ENCODE data around the gene IFI30.
"Not testable (repeated sequence)": the region's sequence is repeated elsewhere in the genome, so short reads cannot be mapped to it uniquely, and the experiment has no call there.

Gene IFI30

DNA sequence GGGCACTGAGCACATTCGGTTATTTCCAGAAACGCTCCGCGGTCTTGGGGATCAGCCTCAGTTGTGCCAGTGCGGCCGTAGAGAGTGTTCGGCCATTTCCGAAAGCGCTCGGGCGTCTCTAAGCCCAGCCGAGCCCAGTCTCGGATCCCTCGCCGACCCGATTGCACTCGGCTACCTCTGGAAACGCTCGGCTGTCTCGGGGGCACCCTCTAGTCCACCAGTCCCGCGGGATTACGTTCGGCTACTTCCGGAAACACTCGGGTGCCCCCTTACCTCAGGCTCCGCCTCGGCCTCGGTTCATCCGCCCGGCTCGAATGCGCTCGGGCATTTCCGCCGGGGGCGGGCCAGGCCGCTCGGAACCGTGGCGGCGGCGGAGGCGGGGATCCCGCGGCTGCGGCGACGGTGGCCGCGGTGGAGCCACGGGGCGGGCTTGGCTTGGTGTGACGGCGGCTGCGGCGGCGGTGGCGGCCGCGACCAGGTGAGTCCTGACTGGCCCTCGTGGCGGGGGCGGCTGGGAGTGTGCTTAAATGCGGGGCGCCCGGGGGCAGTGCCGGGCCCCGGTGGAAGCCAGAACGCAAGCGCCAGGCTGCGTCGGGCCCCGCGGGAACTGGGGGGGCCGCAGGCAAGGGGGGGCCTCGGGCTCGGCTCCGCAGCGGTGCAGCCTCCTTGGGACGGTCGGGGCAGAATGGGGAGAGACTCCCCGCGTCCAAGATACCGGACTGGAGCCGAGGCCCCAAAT is 20.6 kb upstream of the IFI30 start, which contains the start of gene PIK3R2:
TSS of gene PIK3R2 (plus strand) at position 347 of the 739 bp plus-strand sequence. CDS start 2,717 bp downstream, outside the sequence.
- peak; percentile 99 for DNase-seq (ENCODE audit: low spot score)

DNA sequence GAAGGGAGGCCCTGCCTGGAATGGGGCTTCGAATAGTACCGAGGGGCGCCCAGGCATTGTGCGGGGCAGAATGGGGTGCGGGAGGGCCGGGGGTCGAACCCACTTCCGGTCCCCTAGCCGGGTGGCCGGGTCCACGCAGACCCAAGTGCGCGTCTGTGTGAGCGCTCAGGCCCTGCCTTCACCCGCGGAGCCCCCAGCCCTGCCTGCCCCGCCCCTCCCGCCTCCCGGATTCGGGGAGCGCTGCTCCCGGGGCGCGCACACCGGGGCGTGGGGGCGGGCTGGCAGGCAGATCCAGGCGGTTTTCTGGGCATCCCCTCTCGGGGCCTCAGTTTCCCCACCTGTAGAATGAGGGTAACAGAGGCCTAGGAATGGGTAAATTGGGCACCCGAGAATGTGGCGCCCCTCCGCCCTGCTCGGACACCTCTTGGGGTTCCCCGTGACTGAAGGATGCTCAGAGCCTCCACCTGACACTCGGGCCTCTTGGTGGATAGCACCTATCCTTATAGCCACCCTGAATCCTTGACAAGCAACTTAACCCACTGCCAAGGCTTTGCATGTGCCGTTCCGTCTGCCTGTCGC is 20.0 kb upstream of the IFI30 start:
- no peak for DNase-seq (ENCODE audit: low spot score)

DNA sequence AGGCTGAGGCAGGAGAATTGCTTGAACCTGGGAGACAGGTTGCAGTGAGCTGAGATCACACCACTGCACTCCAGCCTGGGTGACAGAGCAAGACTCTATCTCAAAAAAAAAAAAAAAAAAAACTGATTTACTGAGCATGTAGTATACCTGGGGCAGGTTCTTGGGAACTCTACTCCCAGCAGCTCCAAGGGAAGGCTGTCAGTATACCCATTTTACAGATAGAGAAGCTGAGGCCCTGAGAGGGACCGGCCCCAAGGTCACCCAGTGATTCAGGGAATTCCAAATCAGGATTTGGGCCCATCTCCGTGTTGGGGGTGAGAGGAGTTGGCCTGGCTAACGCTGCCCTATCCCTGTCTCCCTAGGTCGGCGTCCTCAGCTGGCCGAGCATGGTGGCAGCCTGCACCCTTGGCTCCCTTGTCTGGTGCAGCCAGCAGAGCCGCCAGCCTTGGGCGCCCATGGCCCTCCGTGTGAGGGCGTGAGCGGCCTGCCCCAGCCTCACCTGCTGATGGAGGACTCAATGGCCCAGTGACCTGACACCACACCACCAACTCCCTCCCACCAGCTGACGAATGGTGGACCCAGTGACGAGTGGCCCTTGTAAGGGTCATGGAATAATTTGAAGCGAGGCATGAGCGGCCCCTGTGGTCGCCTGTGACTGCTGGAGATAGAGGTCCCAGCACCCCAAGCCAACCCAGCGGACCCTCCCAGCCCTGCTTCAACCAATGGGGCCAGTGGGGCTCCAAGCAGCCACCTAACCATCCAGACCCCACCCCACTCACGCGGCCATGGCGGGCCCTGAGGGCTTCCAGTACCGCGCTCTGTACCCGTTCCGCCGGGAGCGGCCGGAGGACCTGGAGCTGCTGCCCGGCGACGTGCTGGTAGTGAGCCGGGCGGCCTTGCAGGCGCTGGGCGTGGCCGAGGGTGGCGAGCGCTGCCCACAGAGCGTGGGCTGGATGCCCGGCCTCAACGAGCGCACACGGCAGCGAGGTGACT is 18.2 kb upstream of the IFI30 start:
- DNase-seq (ENCODE audit: low spot score) = no peak

DNA sequence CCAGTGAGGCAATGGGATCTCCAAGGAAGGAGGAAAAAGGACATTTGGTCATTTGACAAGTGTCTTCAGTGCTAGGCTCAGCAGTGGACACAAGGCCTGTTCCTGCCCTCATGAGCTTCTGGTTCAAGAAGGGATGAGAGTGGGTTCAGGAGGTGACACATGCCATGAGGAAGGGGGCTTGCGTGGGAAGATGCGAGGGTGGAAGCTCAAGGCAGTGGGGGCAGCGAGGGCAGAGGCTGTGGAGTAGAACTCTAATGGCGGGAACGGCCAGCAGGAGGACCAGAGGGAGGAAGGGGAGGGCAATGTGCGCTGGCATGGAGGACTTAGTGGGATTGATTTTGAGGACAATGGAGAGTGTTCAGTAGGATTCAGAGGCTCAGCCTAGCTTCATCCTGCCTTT is 17.3 kb upstream of the IFI30 start:
- no peak for DNase-seq (ENCODE audit: low spot score)

DNA sequence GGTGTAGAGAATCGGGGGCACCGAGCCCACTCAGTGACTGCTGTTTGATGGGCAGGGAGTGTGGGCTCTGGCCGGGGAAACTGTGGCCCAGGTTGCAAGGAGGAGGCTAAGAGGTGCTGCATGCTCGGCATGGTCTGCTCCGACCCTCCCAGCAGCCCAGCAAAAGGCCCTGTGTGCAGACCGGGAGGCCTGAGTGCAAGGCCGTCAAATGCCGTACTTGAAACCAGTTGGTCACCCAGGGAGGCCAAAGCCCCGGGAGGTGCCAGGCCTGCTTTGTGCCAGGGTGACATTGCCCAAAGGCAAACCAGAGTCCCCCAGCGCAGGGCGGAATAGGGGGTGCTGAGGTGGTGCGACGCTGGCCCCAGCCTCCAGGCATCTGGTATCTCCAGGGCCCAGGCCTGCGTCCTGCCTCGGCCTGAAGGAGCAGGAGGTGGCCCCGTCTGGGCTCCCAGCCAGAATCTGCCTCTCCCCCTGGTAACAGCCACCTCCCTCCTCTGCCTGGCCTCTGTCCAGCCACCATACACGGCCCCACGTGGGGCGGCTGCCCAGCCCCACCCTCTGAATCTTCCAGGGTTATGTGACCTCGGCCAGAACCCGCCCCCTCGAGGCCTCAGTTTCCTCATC is 16.7 kb upstream of the IFI30 start:
- peak; percentile 77 for DNase-seq (ENCODE audit: low spot score)

DNA sequence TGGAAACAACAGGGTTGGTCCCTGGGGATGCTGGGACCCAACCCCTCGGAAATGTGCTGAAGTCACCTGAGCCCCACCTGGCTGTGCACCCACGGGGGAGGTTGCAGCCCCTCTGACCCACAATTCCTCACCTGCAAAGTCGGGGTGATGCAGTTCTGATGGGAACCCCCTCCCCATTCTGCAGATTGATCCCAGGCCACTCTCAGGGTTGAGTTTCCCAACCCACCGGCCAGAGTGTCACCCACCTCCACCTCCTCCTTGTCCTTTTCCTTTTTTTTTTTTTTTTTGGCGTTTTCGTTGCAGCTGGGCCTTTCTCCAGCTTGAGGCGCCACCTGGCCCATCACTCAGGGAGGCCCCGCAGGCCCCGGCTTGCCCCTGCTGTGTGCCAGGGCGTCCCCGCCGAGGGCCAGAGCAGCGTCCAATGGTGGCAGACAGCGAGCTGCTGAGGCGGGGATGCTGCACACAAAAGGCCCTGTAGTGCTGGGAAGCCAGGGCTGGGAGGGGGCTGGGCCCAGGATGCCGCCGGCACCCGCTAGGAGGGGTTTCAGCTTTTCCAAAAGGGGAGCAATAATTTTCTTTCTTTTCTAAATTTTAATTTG is 16.0 kb upstream of the IFI30 start:
- DNase-seq (ENCODE audit: low spot score) = peak; percentile 88

DNA sequence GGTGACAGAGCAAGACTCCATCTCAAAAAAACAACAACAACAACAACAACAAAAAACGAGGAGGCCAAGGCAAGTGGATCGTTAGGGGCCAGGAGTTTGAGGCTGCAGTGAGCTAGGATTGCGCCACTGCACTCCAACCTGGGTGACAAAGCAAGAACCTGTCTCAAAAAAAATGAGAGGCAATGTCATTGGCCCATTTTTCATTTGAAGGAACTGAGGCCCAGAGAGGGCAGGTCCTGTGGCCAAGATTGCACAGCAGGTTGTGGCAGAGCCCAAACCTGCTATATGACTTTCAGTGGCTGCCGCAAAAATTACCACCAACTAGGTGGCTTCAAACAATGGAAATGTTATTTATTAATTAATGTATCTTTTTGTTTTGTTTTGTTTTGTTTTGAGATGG is 15.1 kb upstream of the IFI30 start:
- no peak for DNase-seq (ENCODE audit: low spot score)

DNA sequence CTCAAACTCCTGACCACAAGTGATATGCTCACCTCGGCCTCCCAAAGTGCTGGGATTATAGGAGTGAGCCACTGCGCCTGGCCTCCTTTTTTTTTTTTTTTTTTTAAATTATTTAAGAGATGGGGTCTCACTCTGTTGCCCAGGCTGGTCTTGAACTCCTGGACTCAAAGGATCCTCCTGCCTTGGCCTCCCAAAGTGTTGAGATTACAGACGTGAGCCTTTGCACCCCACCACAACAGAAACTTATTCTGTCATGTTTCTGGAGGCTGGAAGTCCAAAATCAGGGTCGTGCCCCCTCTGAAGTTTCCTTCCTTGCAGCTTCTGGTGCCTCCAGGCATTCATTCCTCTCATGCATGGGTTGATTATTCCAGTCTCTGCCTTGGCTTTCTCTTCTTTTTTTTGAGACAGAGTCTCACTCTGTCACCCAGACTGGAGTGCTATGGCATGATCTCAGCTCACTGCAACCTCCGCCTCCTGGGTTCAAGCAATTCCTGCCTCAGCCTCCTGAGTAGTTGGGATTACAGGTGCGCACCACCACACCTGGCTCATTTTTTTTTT is 14.5 kb upstream of the IFI30 start:
- DNase-seq (ENCODE audit: low spot score) = not testable (repeated sequence)

DNA sequence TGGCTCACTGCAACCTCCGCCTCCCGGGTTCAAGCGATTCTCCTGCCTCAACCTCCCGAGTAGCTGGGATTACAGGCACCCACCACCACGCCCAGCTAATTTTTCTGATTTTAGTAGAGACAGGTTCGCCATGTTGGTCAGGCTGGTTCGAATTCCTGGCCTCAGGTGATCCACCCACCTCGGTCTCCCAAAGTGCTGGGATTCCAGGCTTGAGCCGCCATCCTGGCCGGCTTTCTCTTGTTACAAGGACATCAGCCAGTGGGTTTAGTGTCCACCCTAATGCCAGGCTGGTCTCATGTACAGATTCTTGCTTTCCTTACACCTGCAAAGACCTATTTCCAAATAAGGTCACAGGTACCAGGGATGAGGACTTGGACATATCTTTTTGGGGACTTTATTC is 13.8 kb upstream of the IFI30 start:
- no peak for DNase-seq (ENCODE audit: low spot score)

DNA sequence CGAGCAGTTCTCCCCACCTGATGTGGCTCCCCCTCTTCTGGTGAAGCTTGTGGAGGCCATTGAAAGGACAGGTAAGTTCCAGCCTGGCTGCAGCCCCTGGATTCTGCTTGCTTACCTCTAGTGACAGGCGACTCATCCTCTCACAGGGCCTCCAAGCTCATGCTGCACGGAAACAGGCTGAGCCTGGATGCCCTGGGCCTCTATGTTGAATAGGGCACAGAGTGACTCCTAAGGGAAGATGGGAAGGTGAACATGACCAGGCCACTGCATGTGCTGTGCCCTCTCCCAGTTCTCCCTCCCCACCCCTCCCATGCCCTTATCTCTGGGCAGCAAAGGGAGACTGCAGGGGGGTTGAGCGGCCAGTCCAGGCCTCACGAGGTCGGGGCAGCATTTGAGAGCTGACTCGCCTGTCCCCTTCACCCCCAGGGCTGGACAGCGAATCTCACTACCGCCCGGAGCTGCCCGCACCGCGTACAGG is 13.1 kb upstream of the IFI30 start:
- no peak for DNase-seq (ENCODE audit: low spot score)

DNA sequence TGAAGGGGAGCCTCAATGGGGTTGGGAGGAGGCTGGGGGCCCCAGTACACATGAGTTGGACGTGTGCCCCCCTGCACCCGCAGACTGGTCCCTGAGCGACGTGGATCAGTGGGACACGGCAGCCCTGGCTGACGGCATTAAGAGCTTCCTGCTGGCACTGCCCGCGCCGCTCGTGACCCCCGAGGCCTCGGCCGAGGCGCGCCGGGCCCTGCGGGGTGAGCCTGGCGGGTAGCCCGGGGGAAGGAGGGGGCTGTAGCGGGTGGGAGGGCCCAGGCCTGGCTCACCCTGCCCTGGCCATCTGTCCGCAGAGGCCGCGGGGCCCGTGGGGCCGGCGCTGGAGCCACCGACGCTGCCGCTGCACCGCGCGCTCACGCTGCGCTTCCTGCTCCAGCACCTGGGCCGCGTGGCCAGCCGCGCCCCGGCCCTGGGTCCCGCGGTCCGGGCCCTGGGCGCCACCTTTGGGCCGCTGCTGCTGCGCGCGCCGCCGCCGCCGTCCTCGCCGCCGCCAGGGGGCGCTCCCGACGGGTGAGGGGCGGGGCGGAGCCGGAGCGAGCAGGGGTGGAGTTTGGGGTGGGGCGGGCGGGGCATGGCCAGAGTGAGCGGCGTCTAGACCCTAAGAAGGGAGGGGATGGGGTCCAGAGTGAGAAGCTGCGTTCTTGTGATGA is 12.5 kb upstream of the IFI30 start:
- DNase-seq (ENCODE audit: low spot score) = peak; percentile 71

DNA sequence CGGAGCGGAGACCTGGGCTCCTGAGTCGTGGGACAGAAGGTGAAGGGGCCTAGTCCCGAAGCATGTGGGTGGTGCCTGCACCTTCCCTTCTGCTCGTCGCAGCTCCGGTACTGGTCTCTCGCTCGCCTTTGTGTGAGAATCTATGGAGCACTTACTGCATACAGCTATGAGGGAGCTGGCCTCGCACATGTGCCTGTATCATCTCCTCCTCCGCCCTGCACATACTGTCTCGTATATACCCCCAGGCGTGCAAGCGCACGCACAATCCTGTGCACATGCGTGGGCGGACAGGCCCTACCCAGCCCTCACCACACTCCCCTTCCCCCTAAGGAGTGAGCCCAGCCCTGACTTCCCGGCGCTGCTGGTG is 12.0 kb upstream of the IFI30 start:
- DNase-seq (ENCODE audit: low spot score) = no peak

DNA sequence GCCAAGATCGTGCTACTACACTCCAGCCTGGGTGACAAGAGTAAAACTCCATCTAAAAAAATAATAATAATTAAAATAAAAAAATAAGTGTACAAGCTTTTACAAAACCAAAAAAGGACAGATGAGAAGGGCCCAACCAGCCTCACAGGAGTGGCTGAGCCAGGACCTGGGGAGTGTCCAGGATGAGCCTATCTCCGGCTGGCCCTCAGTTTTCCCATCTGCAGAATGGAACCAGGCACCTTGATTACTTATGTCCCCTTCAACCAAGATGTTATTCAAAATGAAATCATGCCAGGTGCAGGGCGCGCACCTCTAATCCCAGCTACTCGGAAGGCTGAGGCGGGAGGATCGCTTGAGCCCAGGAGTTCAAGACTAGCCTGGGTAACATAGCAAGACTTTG is 9.5 kb upstream of the IFI30 start:
- DNase-seq (ENCODE audit: low spot score) = no peak

DNA sequence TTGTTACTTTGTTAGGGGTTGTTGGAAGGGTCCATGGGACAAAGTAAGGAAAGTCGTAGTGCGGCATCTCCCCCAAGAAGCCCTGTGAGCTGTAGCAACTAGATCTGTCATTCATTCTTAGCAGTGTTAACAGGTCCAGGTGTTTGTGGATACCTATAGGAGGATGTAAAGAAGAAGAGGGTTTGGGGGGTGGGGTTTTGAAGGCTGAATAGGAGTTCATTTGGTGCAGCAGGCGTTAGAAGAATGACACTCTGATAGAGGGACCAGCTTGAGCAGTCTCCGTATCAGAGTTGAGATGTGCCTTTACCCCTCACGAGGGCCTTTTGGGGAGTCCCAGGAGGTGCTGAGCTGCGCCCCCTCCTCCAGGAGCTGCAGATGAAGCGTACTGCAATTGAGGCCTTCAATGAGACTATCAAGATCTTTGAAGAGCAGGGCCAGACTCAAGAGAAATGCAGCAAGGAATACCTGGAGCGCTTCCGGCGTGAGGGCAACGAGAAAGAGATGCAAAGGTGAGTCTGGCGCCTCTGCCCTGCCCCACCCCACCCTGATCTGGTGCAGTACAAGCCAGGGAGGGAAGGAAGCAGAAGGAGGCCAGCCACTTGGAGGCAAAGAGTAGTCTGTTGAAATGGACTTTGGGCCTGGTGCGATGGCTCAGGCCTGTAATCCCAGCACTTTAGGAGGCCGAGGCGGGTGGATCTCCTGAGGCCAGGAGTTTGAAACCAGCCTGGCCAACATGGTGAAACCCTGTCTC is 7.6 kb upstream of the IFI30 start:
- no peak for DNase-seq (ENCODE audit: low spot score)

DNA sequence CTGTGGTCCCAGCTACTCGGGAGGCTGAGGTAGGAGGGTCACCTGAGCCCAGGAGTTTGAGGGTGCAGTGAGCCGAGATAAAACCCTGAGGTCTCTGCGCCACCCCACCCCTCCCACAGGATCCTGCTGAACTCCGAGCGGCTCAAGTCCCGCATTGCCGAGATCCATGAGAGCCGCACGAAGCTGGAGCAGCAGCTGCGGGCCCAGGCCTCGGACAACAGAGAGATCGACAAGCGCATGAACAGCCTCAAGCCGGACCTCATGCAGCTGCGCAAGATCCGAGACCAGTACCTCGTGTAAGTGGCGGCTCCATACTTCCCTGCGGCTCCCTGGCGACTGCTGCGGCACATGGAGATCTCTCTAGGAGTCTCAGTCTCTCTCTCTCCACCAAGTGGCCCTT is 6.6 kb upstream of the IFI30 start:
- no peak for DNase-seq (ENCODE audit: low spot score)

DNA sequence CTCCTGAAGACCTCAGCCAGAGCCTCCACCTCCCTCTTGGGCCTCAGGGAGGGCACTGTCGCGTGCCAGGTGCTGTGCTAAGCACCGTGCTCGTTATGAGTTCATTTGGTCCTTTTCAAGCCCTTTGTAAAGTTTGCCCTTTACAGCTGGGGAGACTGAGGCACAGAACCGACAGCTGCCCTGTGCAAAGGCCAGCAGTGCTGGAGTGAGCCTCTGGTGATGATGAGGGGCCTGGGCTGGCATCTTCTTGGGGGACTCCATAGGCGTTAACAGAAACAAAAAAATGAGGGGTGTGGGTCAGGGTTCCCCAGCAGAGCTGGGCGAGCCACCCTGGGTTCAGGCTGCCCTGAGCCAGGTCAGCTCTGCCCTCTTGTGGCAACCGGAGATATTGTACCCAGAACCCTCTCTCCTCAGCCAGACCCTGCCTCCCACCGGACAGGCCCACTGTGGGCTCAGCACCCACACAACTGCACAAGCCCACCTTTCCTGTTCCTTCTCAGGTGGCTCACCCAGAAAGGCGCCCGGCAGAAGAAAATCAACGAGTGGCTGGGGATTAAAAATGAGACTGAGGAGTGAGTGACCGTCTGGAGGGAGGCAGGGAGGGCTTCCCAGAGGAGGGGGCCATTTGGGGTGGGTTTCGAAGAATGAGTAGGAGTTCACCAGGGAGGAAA is 5.5 kb upstream of the IFI30 start:
- DNase-seq (ENCODE audit: low spot score) = no peak

DNA sequence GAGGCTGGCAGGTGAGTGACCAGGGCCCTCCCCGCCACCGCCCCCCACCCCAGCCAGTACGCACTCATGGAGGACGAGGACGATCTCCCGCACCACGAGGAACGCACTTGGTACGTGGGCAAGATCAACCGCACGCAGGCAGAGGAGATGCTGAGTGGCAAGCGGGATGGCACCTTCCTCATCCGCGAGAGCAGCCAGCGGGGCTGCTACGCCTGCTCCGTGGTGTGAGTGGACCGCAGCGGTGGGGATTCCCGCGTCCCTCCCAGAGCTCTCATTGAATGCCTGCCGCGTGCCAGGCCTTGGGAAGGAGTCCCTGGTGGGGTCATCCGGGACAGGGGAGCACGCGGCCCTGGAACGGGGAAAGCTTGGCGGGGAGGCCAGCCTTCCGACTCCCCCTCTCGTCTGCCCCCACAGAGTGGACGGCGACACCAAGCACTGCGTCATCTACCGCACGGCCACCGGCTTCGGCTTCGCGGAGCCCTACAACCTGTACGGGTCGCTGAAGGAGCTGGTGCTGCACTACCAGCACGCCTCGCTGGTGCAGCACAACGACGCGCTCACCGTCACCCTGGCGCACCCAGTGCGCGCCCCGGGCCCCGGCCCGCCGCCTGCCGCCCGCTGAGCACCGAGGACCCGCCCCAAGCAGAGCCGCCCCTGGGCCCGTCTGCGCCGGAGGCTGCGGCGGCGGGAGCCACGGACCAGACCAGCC is 4.8 kb upstream of the IFI30 start:
- DNase-seq (ENCODE audit: low spot score) = no peak

DNA sequence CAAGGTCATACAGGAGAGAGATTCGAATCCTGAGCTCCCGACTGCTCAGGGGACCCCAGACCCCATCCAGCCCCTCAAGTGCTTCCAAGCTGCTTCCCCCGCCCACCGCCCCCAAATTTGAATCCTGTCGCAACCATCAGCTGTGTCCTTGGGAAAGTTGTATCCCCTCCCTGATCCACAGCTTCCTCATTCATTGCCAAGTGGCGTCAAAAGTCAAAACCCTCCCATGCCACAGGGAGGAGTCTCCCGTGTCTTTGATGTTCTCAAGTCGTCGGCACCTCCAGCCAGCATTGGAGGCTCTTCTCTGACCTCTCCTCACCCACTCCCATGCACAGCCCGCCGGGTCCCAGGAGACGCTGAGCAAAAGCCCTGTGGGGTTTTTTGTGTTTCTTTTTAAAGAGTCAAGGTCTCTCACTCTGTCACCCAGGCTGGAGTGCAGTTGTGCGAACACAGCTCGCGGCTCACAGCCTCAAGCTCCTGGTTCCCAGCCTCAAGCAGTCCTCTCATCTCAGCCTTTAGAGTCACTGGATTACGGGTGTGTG is 2.8 kb upstream of the IFI30 start:
- DNase-seq (ENCODE audit: low spot score) = no peak
